Prostate gland (tissue), 2 donors: ENCODE data around the gene PHKA1.

ENCODE experiments used
- CTCF ChIP-seq, 4 experiments: fragments of 200-600 bp in 2 of 4; fragments of 450-650 bp in 2 of 4; sonication (generic) in 2 of 4; IDR thresholded peaks; 1 replicate in 3 of 4; 2 replicates in 1 of 4; pipeline ENCODE4 v1.5.1; 2016 to 2019; ENCODE audit warnings: antibody characterized with exemption in 4 of 4, mild to moderate bottlenecking in 2 of 4, moderate library complexity in 2 of 4
- POLR2AphosphoS5 ChIP-seq: sonication (generic); formaldehyde crosslinking; IDR thresholded peaks from one replicate; pipeline ENCODE4 v1.6.1; 2017; ENCODE audit warnings: antibody characterized with exemption

- TF ChIP-seq CTCF (IDR thresholded peaks at IDR 0.05) (no peak), POLR2AphosphoS5 (no peak)
Observed at GRCh38 chrX:72635930-72636329, 78.2 kb downstream of the PHKA1 start.
